ENCODE data around the gene RTCB.

The RTCB gene

DNA sequence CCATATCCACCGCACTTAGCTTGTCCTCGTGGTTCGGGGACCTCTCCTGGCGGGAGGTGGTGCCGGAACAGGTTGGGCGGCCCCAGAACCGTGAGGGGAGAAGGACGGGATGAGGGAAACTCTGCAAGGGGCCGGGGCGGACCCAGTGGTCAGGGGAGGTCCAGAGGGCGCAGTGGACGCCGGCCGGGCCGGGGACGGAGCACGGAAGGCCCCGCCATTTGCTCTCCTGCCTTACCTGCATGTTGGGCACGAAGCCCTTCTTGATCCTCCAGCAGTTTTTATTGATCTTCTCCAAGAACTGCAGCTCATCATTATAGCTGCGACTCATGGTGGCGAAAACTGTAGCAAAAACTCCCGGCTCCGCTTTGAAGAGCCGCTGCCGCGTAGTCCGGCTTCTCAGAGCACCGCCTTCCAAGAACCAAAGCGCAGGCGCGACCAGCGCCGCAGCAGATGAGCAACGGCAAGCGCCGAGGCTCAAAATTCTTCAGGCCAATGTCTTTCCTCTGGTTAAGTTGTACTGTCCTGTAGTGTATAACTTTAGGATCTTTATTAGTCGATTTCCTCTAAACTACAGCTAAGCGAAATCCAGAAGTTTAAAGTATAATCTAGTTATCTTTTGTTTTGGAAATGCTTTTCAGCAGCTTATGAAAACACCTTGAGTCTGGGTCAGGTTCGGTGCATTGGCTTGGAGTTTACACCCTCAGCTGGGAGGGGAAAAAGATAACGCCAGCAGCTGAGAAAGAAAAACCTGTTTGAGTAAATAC lies at the start of gene RTCB:
RTCB (minus strand) TSS at position 419 of the 764 bp plus-strand sequence; CDS start at position 328, 91 bp downstream.
- DNase-seq = peak; percentile 7 to 93 (median 80)

DNA sequence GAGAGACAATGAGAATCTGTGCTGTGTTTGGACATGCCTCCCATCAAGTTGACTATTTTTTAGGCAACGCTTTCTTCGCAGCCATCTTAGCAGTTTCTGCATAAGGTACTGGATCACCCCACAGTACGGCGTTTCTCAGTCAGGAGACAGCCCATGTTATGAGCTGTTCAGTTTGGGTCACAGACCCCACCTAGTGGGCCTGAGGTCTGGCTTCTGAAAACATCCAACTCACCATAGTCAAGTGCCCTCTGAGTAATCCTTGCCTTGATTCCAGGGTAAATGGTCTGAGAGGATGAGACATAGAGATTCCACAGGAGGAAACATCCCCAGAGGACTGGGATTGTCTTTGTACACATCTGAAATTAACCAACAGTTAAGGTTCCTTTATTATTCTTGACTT lies 45.0 kb upstream of the RTCB start:
- DNase-seq = no peak

DNA sequence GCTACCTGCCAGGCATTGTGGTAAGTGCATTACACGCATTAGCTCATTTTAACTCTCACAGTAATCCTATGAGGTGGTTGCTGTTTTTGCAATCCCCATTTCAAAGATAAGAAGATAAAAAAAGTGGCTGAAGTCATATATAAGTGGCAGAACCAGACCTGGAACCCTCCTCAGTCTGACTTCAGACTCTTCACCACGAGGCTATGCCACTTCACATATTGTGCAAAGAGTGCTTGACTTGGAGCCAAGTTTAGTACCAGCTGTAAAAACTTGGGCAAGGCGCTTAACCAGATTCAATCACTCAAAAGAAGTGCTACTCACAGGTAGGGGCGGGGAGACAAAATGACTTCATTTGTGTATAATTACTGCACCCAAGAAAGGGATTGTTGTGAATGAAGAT lies 36.9 kb upstream of the RTCB start:
- DNase-seq = no peak

DNA sequence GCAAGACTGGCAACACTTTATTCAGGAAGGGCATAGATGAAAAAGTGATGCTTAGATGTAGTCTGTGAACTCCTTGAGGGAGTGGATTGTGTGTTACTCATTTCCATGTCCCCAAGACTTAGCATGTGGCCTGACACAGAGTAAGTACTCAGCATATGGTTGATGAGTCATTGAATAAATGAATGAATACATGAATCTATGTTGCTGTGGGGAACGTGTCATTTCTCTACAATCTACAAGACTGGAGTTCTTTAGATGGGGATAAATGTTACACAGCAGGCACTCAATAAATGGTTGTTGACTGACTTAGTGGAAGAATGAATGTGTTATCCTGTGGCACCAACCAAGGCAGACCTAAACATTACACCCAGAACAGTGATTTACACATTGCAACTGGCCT lies 34.3 kb upstream of the RTCB start:
- no peak for DNase-seq

DNA sequence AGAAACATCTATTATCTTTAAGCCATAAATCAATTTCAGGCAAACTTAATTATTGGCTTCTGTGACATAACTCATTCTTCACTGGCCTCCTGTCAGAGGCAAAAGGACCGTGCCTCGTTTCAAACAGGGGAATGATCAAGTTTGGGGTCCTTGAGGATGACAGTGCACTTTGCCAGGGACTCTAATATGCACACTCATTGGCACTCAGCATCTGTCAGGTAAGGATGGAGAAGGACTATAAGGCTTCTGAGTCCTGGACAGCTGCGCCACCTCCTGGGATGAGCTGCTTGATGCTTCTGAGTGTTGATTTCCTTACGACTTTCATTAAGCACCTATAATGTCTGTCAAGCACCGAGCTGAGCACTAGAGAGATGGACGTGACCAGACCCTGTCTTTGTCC lies 32.0 kb upstream of the RTCB start:
- DNase-seq = no peak

DNA sequence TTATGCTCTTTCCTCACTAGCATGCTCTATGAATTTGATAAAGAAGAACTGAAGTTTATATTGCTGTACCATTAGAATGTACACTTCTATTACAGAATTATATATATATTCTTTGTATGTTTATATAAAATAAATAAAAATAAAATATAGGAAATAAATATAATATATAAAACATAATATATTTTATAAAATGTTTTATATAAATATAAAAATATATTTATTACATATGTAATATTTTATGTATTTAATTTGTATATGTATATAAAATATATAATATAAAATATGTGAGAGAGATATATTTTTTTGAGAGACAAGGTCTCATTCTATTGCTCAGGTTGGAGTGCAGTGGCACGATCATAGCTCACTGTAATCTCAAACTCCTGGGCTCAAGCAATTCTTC lies 18.3 kb upstream of the RTCB start:
- DNase-seq = no peak

DNA sequence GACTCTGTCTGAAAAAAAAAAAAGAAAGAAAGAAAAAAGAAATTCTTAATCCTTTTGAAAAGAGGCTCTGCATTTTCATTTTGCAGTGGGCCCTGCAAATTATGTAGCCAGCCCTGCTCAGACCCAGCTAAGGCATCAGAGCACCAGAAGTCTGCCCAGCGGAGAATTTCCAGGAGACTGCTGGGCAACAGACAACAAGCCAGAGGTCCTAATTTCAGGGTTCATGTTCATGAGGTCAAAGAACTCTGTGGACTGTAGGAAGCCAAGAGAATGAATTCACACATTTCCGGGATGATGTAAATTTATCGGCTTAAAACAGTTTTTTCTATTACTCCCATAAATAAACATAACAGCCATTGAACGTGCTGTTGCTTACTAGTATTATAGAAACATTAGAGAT lies 14.8 kb upstream of the RTCB start:
- no peak for DNase-seq

DNA sequence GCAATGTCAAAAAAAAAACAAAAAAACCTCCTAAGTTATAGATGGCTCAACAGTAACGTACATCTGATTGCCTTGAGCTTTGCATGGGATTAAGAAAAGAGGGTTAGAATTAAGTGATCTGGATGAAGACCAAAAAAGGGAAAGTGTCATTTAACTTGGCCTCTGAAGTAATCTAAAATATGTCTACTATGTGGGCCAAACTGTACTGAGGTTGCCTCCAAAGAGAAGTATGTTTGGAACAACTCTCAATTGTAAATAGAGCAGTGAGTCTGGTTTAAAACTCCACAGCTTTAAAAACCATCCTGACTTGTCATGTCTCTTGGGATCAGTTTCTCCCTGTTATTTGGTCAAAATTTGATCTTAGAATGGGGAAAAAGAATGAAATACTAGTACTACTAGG lies 11.6 kb upstream of the RTCB start:
- no peak for DNase-seq

DNA sequence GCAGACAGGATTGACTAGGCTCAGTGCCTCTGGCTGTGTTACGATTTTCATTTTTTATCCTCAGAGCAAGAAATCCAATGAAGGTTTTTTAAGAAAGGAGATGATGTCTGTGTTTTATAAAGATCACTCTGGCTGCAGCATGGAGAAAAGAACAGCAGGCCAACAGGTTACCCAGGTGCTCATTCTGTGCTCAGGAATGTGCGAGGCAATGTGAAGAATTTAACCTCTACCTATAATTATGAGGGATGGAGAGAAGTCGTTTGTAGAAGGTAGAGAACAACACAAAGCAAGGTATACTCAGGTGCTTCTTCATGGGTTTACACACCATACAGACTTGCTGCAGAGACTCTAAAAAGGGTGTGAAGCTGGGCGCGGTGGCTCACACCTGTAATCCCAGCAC lies 10.0 kb upstream of the RTCB start:
- no peak for DNase-seq

DNA sequence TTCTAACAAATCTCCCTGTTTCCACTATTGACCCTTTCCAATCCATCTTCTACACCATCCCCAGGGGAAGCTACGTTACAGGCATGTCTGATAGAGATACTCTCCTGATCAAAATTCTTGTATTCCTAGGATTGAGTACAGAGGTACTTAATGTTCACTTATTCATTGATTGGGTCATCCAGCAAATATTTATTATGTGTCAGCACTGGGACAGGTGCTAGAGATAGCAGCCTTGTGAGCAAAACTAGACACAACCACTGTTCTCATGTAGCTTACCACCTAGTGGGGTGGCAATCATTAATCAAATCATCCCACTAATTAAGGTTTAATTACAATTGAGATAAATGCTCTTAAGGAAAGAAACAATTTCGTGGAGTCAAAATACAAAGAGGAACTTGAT lies 9.4 kb upstream of the RTCB start:
- DNase-seq = no peak

DNA sequence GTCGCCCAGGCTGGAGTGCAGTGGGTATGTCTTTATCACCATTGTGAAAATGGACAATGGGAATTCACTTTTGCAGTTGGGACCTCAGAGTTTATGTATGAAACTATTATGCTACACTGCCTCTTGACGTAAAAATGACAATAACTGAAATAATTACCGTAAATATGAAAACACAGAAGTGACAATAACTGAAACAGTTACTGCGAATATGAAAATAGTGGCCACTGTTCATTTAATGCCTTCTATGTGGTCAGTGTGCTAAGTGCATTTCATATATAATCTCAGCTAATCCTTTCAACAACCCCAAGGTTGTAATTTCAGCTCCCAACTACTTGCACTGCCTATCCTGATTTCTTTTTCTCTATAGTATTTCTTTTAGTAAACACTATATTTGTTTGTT lies 5.9 kb upstream of the RTCB start:
- DNase-seq = no peak

DNA sequence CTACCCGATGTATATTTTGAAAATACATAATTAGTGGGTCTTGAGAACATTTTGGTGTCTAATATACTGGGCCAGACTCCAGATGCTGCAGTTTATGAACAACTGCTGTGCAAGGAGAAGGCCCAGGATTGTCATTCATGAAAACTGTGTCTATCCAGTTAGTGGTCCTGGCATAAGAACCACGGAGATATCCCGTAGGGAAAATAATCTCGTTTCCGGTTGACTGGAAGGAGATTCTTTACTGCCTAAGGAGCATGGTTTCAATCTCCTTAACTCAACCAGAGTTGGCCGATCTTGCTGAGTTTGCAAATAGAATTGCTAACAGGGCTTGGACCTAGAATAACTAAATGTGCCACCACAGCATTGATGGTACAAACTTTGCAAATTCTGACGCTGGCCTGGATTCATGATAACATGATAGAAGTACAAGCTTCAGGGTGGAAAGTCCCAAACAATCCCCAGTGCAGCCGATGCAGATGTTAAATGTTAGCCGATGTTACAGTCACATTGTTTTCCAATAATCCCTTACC lies 4.6 kb upstream of the RTCB start:
- DNase-seq = no peak

DNA sequence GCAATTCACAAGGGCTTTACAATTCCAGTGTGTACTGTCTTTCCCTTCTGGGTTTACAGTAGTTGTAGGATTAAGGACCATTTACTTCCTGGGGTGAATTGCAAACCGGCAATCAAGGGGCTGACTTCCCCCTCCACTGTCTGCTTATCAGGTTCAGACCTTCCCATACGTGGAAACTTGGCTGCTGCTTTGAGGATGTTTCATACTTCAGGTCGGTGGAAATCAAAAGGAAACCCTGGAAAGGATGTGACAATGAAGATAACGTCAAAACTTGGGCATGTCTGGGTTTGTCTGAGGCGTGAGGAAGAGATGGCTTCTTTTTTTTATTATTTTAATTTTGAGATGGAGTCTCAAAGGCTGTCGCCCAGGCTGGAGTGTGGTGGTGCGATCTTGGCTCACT lies 2.1 kb upstream of the RTCB start:
- no peak for DNase-seq

DNA sequence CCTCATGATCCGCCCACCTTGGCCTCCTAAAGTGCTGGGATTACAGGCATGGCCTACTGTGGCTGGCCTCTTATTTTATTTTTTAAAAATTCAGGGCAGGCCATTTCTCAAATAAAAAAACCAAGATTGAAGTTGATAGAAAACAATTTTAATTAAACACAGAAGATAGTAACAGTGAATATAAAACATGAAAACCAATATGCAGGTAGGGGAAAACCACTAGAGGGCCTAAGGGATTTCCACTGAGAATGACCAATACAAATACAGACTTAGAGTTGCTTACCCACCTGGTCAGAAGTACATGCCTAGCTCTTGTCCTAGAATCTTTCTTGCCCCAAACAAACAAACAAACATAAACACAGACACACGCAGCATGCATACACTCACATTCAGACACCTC lies 1.7 kb upstream of the RTCB start:
- DNase-seq = no peak

DNA sequence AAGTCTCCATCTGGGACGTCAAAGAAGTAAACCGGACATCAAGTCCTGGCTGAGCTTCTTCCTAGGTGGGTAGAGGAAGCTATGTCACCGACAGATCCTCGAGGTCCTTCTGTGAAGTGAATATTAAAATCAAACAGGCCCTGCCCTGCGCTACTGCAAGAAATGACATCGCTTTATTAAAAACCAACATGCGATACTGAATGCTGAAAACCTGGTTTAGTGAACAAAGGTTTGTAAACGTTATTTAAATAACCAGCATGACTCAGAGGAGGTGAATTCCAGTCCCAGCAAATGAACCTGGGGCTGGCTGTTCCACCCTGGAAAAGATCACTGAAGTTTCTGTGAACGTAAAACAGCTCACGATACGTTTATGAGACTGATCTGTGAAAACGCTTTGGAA lies 645 bp downstream of the RTCB start:
- no peak for DNase-seq

DNA sequence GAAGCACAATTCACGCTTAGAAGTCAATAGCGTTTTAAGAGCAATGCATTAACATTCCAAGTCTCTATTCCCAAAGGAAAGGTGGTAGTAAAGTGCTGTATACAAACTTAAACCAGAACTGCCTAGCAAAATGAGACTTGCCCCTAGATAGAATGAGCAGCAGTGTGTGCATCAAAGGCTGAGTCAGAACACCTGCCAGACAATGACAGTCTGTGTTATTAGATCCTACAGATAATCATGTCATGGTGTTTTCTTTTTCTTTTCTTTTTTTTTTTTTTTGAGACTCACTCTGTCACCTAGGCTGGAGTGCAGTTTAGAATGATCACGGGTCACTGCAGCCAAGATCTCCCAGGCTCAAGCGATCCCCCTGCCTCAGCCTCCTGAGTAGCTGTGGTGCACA lies 1.6 kb downstream of the RTCB start:
- no peak for DNase-seq

DNA sequence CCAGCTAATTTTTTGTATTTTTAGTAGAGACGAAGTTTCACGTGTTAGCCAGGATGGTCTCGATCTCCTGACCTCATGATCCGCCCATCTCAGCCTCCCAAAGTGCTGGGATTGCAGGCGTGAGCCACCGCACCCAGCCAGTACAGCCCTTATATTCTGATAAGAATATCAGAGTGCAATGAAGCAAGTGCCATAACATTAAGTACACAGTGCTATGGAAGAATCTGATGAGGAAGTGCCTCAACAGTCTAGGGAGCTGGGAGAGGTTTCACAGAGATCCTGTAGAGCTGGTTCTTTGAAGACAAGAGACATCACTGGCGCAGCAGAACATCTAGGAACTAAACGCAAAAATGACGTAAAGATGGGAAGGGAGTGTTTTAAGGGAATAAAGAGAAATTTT lies 2.1 kb downstream of the RTCB start:
- DNase-seq = no peak

DNA sequence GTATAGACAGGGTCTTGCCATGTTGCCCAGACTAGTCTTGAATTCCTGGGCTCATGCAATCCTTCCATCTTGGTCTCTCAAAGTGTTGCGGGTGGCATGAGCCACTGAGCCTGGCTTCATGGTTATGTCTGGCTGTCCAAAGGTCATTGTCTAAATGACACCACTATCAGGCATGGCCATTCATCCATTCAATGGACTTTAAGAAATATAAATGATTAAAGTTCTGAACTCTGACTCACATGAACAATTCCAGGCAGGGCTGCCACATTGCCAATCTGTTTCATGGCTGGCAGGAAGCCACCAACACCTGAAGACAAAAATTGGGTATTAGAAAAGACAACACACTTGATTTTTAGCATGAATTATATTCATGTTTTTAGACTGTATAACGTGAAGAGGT lies 4.1 kb downstream of the RTCB start:
- DNase-seq = no peak

DNA sequence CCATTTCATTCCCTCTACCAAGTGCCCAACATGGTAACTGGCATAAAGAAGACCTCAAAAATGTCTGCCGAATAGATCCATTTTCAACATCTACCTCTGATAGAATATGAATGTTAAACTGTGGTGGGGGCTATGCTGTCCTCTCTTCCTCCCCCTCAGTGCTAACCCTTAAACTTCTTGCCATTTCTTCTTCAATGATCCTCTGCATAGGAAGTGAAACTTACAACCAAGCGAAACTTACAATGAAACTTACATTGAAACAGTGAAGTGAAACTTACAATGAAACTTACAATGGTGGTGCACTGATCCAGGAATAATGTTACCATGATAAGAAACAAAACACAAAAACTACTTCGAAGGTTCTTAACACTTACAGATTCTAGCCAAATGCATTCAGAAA lies 4.7 kb downstream of the RTCB start:
- no peak for DNase-seq

DNA sequence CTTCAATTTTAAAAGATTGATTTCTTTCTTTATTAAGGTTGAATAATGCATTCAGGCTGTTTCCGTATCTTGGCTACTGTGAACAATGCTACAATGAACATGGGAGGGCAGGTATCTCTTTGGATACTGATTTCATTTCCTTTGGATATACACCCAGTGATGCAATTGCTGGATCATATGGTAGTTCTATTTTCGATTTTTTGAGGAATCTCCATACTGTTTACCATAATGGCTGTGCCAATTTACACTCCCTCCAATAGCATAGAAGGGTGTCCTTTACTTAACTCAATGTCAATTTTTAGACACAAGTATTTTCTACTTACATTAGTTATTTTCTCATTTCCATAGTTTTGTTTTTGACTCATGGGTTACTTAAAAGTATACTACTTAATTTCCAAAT lies 8.0 kb downstream of the RTCB start:
- no peak for DNase-seq

DNA sequence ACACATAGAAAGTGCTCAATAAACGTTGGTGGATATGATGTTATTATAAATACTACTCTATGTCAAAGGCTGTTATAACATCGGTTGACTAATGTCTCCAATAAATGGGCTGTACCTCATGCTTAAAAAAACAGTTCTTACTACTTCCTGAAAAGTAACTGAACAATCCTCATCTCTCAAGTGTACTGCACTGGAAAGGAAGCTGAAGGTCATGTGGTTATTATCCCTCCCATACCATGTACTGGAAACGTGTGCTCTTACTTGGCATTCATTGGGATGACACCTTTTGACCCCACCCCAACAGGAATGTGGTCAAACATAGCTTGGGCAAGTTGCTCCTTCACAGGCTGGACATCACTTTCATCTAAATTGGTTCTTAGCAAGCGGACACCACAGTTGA lies 10.6 kb downstream of the RTCB start:
- no peak for DNase-seq

DNA sequence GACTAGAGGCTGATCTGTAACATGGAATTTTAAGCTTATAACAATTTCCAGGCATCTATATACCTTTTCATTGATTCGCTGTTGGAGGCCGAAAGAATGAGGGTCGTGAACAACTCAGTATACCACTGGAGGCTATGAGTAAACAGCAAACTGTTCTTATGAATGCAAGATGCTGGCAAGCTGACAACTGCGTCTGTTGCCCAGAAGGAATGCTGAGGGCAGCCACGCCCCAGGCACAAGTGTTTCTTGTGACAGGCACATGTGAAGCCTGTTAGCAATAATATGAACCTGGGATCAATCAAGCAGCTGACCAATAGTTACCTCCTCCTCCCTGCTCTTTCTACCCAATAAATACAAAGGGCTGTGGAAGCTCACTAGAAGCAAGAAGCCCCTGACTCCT lies 15.3 kb downstream of the RTCB start:
- no peak for DNase-seq

DNA sequence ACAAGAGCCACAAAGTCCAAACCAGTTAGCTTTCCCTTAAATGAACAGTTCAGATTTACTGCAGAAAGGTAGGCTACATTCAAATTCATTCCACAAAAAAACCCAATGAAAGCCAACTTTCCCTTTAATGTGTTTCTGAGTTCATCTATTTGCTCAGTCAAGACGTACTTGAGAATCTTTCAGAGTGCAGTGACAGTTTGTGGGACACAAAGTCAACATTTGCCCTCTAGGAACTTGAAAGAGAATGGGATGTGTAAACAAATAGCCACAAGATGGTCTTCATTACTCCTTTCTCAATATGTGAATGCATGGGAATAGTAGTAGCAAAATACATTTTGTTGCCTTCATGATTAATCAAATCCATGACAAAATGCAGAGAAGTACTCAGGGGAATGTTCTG lies 15.8 kb downstream of the RTCB start:
- no peak for DNase-seq

DNA sequence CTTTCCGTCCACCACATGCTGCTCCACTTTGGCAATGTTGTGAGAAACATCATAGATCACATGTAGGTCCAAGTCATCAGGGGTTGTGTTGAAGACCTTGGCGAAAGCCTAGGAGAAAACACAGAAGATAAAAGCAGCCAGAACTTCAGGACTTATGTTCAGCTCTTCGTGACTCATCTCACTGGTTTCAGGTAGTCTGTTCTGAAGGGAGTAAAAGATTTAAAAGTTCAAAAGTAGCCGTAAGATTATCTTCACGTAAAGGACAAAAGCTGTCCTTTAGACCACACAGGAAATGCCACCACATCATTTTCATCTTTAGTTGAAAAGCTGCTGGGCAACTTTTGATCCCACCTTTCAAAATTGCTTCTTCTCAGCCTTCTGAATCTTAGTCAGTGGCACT lies 16.9 kb downstream of the RTCB start:
- no peak for DNase-seq

All from amygdala (tissue), 56 donors.